ENCODE results near the gene MN1. TPM values are rescaled to one million over a fixed set of nuclear protein-coding genes. Genes with fewer than 3 reads are reported as not detected.

Gene MN1
- total RNA-seq, 1 experiment from 2014 or later: 8.2 TPM

DNA sequence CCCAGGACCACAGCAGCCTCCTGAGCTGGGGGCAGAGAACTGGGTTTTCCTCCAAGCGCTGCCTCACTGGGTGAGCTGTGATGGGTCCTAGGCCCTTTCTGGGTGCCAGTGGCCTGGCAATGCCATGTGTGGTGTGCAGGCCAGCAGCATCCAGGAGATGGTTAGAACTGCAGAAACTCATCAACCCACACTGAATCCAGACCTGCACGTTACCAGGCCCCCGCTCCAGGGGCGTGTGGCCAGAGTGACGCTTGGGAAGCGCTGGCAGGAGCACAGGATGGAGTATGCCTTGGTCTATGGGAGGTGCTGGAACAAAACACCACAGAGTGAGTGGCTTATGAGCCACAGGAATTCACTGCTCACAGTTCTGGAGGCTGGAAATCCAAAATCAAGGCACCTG is 97.0 kb downstream of the MN1 start:
- no peak overlapping the region for H3K4me3 ChIP-seq
- POLR2A ChIA-PET (ENCODE audit: unreplicated experiment): no interaction called here
- TF ChIP-seq EZH2 (IDR thresholded peaks at IDR 0.05; ENCODE audit: low read depth): no peak
- TF ChIP-seq, protein P1, sequence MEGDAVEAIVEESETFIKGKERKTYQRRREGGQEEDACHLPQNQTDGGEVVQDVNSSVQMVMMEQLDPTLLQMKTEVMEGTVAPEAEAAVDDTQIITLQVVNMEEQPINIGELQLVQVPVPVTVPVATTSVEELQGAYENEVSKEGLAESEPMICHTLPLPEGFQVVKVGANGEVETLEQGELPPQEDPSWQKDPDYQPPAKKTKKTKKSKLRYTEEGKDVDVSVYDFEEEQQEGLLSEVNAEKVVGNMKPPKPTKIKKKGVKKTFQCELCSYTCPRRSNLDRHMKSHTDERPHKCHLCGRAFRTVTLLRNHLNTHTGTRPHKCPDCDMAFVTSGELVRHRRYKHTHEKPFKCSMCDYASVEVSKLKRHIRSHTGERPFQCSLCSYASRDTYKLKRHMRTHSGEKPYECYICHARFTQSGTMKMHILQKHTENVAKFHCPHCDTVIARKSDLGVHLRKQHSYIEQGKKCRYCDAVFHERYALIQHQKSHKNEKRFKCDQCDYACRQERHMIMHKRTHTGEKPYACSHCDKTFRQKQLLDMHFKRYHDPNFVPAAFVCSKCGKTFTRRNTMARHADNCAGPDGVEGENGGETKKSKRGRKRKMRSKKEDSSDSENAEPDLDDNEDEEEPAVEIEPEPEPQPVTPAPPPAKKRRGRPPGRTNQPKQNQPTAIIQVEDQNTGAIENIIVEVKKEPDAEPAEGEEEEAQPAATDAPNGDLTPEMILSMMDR (conservative IDR thresholded peaks at IDR 0.05): no peak
- H2AFZ ChIP-seq: no peak overlapping the region
- H3K27me3 ChIP-seq (ENCODE audit: insufficient read depth, low read depth): no peaks in the 10 kb centered on the region
- H3K4me2 ChIP-seq: no peak overlapping the region
- no peaks in the 10 kb centered on the region for H3K4me1 ChIP-seq (replicated peaks; ENCODE audit: insufficient read depth)
- no peaks in the 10 kb centered on the region for H4K20me1 ChIP-seq (ENCODE audit: insufficient read depth)
- CTCF ChIA-PET: no interaction called here
- no peaks in the 10 kb centered on the region for H3K9me2 ChIP-seq (ENCODE audit: insufficient read depth)
- 0 out of 2 replicates have a peak, but pooled peaks cover 6% of the 10 kb centered on the region for H3K9me3 ChIP-seq (ENCODE audit: insufficient read depth, low read depth)
- intact Hi-C loops (cut with micrococcal nuclease; ENCODE audit: unreplicated experiment): no loop called here
- H3K36me3 ChIP-seq (ENCODE audit: low read depth): no peaks in the 10 kb centered on the region
- H3F3A ChIP-seq (ENCODE audit: insufficient read depth, low read depth): no peaks in the 10 kb centered on the region
- no peak overlapping the region for H3K27ac ChIP-seq
- H3K79me2 ChIP-seq (ENCODE audit: low read depth): no peaks in the 10 kb centered on the region
- no peak for DNase-seq
- BruUV-seq (replicated peaks): no TSS peak

DNA sequence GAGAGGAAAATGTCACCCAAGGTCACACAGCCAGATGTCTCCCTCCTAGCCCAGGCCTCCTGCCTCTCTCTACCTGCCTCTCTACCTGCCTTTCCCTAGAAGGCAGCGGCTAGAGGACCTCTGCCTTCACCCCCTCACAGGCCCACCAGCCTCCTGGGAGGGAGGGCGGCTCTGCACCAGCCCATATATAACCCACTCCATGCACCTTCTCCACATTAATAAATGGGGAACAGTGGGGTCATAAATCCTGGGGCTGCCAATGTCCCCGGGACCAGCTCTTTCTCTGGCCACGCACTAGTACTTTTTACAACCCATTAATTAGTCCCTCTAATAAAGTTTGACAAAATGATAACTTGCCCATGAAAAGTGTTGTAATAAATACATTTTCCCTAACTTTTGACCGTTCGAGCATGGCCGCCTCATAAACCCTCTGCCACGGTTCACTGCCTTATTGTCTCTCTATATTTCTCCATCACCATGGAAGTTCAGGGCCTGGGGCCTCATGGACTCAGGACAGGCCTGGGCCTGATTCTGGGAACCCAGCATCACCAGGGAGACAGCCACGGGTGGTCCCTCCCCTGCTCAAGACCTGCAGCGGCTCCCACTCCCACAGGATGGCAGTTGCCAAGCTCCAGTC is 102.1 kb downstream of the MN1 start:
- Histone ChIP-seq H3K79me2 (ENCODE audit: low read depth) (no peaks in the 10 kb centered on the region), H4K20me1 (ENCODE audit: insufficient read depth) (no peaks in the 10 kb centered on the region), H3F3A (ENCODE audit: insufficient read depth, low read depth) (no peaks in the 10 kb centered on the region), H3K9me2 (ENCODE audit: insufficient read depth) (no peaks in the 10 kb centered on the region), H3K9me3 (ENCODE audit: insufficient read depth, low read depth) (0 out of 2 replicates have a peak, but pooled peaks cover 10% of the 10 kb centered on the region), H3K4me3 (no peak overlapping the region), H3K27ac (no peak overlapping the region), H3K27me3 (ENCODE audit: insufficient read depth, low read depth) (no peaks in the 10 kb centered on the region), H2AFZ (no peak overlapping the region), H3K36me3 (ENCODE audit: low read depth) (no peaks in the 10 kb centered on the region), H3K4me1 (replicated peaks; ENCODE audit: insufficient read depth) (no peaks in the 10 kb centered on the region), H3K4me2 (no peak overlapping the region)
- ChIA-PET CTCF (no interaction called here), POLR2A (ENCODE audit: unreplicated experiment) (no interaction called here)
- intact Hi-C loops (cut with micrococcal nuclease; ENCODE audit: unreplicated experiment): no loop called here
- no TSS peak for BruUV-seq (replicated peaks)
- no peak for DNase-seq
- TF ChIP-seq, protein P1 (conservative IDR thresholded peaks at IDR 0.05): no peak

DNA sequence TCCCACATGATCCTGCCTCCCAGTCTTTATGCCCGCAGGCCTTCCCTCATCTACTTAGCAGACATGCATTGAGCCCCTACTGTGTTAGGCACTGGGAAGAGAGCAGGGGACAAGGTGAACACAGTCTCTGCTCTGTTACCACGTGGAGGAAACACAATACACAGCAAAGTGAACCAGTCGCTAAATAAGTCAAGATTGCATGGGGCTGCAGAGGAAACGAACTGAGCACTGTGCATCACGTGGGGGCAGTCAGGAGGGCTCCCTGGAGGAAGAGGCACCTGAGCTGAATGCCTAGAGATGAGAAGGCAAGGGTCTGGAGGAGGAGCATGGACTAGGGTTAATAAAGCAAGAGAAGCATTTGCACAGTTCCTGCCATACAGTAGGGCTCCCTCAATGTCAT is 102.7 kb downstream of the MN1 start:
- ChIA-PET CTCF (no interaction called here), POLR2A (ENCODE audit: unreplicated experiment) (no interaction called here)
- no peak overlapping the region for H3K4me2 ChIP-seq
- no peaks in the 10 kb centered on the region for H3K79me2 ChIP-seq (ENCODE audit: low read depth)
- H3K9me2 ChIP-seq (ENCODE audit: insufficient read depth): no peaks in the 10 kb centered on the region
- no peak for DNase-seq
- intact Hi-C loops (cut with micrococcal nuclease; ENCODE audit: unreplicated experiment): no loop called here
- H3K27ac ChIP-seq: no peak overlapping the region
- no peaks in the 10 kb centered on the region for H4K20me1 ChIP-seq (ENCODE audit: insufficient read depth)
- H2AFZ ChIP-seq: no peak overlapping the region
- H3K4me3 ChIP-seq: no peak overlapping the region
- TF ChIP-seq EZH2 (IDR thresholded peaks at IDR 0.05; ENCODE audit: low read depth): no peak
- TF ChIP-seq, protein P1 (conservative IDR thresholded peaks at IDR 0.05): no peak
- BruUV-seq (replicated peaks): no TSS peak
- no peaks in the 10 kb centered on the region for H3K27me3 ChIP-seq (ENCODE audit: insufficient read depth, low read depth)
- H3K9me3 ChIP-seq (ENCODE audit: insufficient read depth, low read depth): 0 out of 2 replicates have a peak, but pooled peaks cover 10% of the 10 kb centered on the region
- no peaks in the 10 kb centered on the region for H3F3A ChIP-seq (ENCODE audit: insufficient read depth, low read depth)
- no peaks in the 10 kb centered on the region for H3K36me3 ChIP-seq (ENCODE audit: low read depth)
- H3K4me1 ChIP-seq (replicated peaks; ENCODE audit: insufficient read depth): no peaks in the 10 kb centered on the region

Other genes with a start within 250 kb of the MN1 start
- 37.1 and 49.6 TPM in 2 replicates for gene PITPNB, start 117.5 kb upstream of the MN1 start, total RNA-seq (2021)

Measured in PC-9 (cell line).